ENCODE results near the gene UGP2. TPM values are rescaled to one million over a fixed set of nuclear protein-coding genes. Genes with fewer than 3 reads are reported as not detected.
A peak's percentile ranks its signal among the peaks of the same experiment; 100 is the strongest.

The UGP2 gene
- total and polyA plus RNA-seq, 10 of the 15 experiments (the other 5 are each of a cell fraction or from before 2014, with no cell fraction given), result 40.8 to 98.3 (median 76.1) TPM

GRCh38 chr2:63888490-63889402 is 47.0 kb downstream of the UGP2 start (continued):
- TF ChIP-seq RUNX3 (IDR thresholded peaks at IDR 0.05; ENCODE audit: low read length) (peak; percentile 47), SMC3 (IDR thresholded peaks at IDR 0.05; ENCODE audit: borderline replicate concordance, low read length) (peak; percentile 68; the same call in 1 of the 2 replicates), YY1 (IDR thresholded peaks at IDR 0.05; ENCODE audit: low read depth, low read length) (peak; percentile 36; the same call in 1 of the 2 replicates), POU2F2 (IDR thresholded peaks at IDR 0.05; ENCODE audit: borderline replicate concordance, low read depth, low read length) (no peak), NR2C1 (IDR thresholded peaks at IDR 0.05) (no peak), ETV6 (conservative IDR thresholded peaks at IDR 0.05 in 1 of 2, IDR thresholded peaks at IDR 0.05 in 1 of 2; ENCODE audit: borderline replicate concordance in 1 of 2, low read depth in 1 of 2) (no peak), SRF (IDR thresholded peaks at IDR 0.05; ENCODE audit: low read depth in 2 of 2, low read length in 2 of 2) (no peak), NR2C2 (IDR thresholded peaks at IDR 0.05; ENCODE audit: borderline replicate concordance, control insufficient read depth, insufficient read length, low read depth) (no peak), RAD21 (IDR thresholded peaks at IDR 0.05; ENCODE audit: insufficient read depth, low read depth, low read length) (peak; percentile 89), JUNB (IDR thresholded peaks at IDR 0.05) (no peak), RB1 (IDR thresholded peaks at IDR 0.05; ENCODE audit: borderline replicate concordance) (no peak), BCL3 (IDR thresholded peaks at IDR 0.05; ENCODE audit: borderline replicate concordance, insufficient read depth, low read depth, low read length, poor library complexity, severe bottlenecking) (no peak), CTCF (IDR thresholded peaks at IDR 0.05 in 2 of 3, conservative IDR thresholded peaks at IDR 0.05 in 1 of 3; ENCODE audit: control insufficient read depth in 2 of 3, extremely low read depth in 1 of 3, insufficient read depth in 1 of 3, low read depth in 3 of 3, low read length in 3 of 3) (peak; percentile 65 to 79 (median 79); a peak in 5 of 6 replicates)
